Smooth muscle cell (in vitro differentiated cells): ENCODE results near the gene EZR. TPM values are rescaled to one million over a fixed set of nuclear protein-coding genes. Genes with fewer than 3 reads are reported as not detected.
A peak's percentile ranks its signal among the peaks of the same experiment; 100 is the strongest.
"Not testable (repeated sequence)": the region's sequence is repeated elsewhere in the genome, so short reads cannot be mapped to it uniquely, and the experiment has no call there.

Experiments used
- DNase-seq: peaks from one replicate; lab custom pipeline; 2025; ENCODE audit not compliant: unreplicated experiment; lab: John Stamatoyannopoulos, UW
- H2AFZ ChIP-seq: fragments of 200-600 bp; sonication (generic); 2 replicates; pipeline ENCODE4 v1.6.0; 2016; ENCODE audit warnings: antibody characterized with exemption, low read depth, mild to moderate bottlenecking
- H3F3A ChIP-seq: fragments of 200-600 bp; sonication (generic); 2 replicates; pipeline ENCODE4 v1.6.0; 2017; ENCODE audit warnings: antibody characterized with exemption, low read depth
- H3K27ac ChIP-seq: fragments of 200-600 bp; sonication (generic); 2 replicates; pipeline ENCODE4 v1.5.1; 2016; ENCODE audit warnings: low read depth, mild to moderate bottlenecking
- H3K27me3 ChIP-seq: fragments of 200-600 bp; sonication (generic); 2 replicates; pipeline ENCODE4 v1.6.1; 2016; ENCODE audit warnings: low read depth, mild to moderate bottlenecking
- H3K36me3 ChIP-seq: fragments of 200-600 bp; sonication (generic); 2 replicates; pipeline ENCODE4 v1.5.1; 2016; ENCODE audit warnings: low read depth
- H3K4me1 ChIP-seq: fragments of 200-600 bp; sonication (generic); 2 replicates; pipeline ENCODE4 v1.5.1; 2016; ENCODE audit warnings: low read depth
- H3K4me2 ChIP-seq: fragments of 200-600 bp; sonication (generic); 2 replicates; pipeline ENCODE4 v1.6.0; 2016; ENCODE audit warnings: mild to moderate bottlenecking
- H3K4me3 ChIP-seq: fragments of 200-600 bp; sonication (generic); 2 replicates; pipeline ENCODE4 v1.5.1; 2016; ENCODE audit warnings: mild to moderate bottlenecking
- H3K79me2 ChIP-seq: fragments of 200-600 bp; sonication (generic); 2 replicates; pipeline ENCODE4 v1.6.0; 2016; ENCODE audit warnings: low read depth, mild to moderate bottlenecking
- H3K9ac ChIP-seq: fragments of 200-600 bp; sonication (generic); 2 replicates; pipeline ENCODE4 v1.6.0; 2016; ENCODE audit warnings: low read depth
- H3K9me3 ChIP-seq: fragments of 200-600 bp; sonication (generic); replicated peaks from 2 replicates; pipeline ENCODE4 v1.5.1; 2016; ENCODE audit warnings: low read depth
- H4K20me1 ChIP-seq: fragments of 200-600 bp; sonication (generic); 2 replicates; pipeline ENCODE4 v1.6.0; 2016; ENCODE audit warnings: low read depth
- WGBS: methylation state at CpG from one replicate; pipeline ENCODE4 v1.1.7; 2016; ENCODE audit warnings: low lambda C conversion rate; 5-methylcytosine and 5-hydroxymethylcytosine counted together
- polyA plus RNA-seq: library from polyadenylated mRNA; unstranded; fragments of >200 nt; fragmentation: Nextera tagmentation; extraction: Ambion mirVana; gene quantifications from 2 replicates; pipeline ENCODE4 v1.2.1, GENCODE V29; 2016
- total RNA-seq: library from RNA; depleted of rRNA; stranded (reverse); fragments of >200 nt; gene quantifications from 2 replicates; pipeline ENCODE4 v1.2.3, GENCODE V29; 2014
- TF ChIP-seq, protein P1 (sequence below): fragments of 200-600 bp; sonication (generic); IDR thresholded peaks from 2 replicates; pipeline ENCODE4 v1.5.1; 2017; ENCODE audit warnings: borderline replicate concordance, mild to moderate bottlenecking, antibody characterized with exemption; ENCODE audit not compliant: insufficient read depth, poor library complexity, severe bottlenecking

EZR gene
- total and polyA plus RNA-seq, 2 experiments from 2014 or later, result 55.0 to 113 TPM

DNA sequence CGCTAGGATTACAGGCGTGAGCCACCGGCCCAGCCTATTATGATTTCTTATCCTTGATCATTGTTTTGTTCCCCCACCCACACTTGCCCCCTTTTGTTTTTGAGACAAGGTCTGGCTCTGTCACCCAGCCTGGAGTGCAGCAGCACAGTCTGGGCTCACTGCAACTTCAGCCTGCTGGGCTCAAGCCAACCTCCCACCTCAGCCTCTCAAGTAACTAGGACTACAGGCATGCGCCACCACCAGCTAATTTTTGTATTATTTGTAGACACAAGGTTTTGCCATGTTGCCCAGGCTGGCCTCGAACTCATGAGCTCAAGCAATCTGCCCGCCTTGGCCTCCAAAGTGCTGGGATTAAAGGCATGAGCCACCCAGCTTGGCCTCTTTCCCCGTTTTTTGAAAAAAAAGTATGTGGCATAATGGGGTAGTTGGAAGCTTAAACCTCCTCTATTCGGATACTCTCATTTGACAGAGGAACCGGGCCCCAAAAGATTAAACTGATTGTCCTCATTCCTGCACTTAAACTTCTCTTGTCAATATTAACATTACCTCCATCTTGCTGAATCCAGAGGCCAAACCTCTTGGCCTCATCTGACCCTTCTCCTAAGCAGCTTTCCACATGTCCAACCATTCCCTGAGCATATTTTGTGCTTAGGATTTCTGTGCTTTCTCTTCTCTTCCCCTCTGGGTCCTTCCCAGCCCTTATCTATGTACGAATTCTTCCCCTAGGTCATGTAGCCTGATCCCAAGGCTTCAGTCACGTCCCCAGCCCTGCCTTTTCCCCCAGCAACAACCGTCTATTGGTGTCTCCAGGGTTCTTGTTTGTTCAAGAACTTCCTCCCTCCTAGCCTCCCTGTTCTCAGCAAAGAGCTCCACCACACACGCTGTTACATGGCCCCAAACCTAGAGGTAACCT is 6.1 kb upstream of the EZR start:
- no peaks in the 10 kb centered on the region for H3K36me3 ChIP-seq
- peak overlapping the region; percentile 31 for H2AFZ ChIP-seq
- H3K27me3 ChIP-seq, result no peaks in the 10 kb centered on the region
- H3K4me1 ChIP-seq, result no peaks in the 10 kb centered on the region
- H3K9ac ChIP-seq, result no peak overlapping the region
- no peaks in the 10 kb centered on the region for H3F3A ChIP-seq
- TF ChIP-seq, protein P1, sequence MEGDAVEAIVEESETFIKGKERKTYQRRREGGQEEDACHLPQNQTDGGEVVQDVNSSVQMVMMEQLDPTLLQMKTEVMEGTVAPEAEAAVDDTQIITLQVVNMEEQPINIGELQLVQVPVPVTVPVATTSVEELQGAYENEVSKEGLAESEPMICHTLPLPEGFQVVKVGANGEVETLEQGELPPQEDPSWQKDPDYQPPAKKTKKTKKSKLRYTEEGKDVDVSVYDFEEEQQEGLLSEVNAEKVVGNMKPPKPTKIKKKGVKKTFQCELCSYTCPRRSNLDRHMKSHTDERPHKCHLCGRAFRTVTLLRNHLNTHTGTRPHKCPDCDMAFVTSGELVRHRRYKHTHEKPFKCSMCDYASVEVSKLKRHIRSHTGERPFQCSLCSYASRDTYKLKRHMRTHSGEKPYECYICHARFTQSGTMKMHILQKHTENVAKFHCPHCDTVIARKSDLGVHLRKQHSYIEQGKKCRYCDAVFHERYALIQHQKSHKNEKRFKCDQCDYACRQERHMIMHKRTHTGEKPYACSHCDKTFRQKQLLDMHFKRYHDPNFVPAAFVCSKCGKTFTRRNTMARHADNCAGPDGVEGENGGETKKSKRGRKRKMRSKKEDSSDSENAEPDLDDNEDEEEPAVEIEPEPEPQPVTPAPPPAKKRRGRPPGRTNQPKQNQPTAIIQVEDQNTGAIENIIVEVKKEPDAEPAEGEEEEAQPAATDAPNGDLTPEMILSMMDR, result no peak
- DNase-seq, result no peak
- H3K27ac ChIP-seq, result no peak overlapping the region
- no peak overlapping the region for H3K4me2 ChIP-seq
- no peak overlapping the region for H3K4me3 ChIP-seq
- no peaks in the 10 kb centered on the region for H4K20me1 ChIP-seq
- H3K9me3 ChIP-seq, result no peaks in the 10 kb centered on the region
- H3K79me2 ChIP-seq, result no peaks in the 10 kb centered on the region
- 79% methylated on average over 13 of the region's 13 CpGs for WGBS

DNA sequence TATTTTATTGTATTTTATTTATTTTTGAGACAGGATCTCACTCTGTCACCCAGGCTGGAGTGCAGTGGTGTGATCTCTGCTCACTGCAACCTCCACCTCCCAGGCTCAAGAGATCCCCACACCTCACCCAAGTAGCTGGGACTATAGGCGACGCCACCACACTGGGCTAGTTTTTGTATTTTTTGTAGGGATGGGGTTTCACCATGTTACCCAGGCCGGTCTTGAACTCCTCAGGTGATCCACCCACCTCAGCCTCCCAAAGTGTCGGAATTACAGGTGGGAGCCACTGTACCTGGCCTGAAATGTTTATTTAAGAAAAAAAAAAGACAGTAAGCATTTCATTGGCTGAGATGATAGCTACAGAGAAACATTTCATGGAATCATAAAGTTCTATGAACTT is 4.4 kb upstream of the EZR start:
- not testable (repeated sequence) for H3K9me3 ChIP-seq, H3K27me3 ChIP-seq, H3K4me1 ChIP-seq, H2AFZ ChIP-seq, H3K36me3 ChIP-seq, DNase-seq, H3K9ac ChIP-seq, H4K20me1 ChIP-seq, H3K27ac ChIP-seq, H3F3A ChIP-seq, H3K4me2 ChIP-seq, H3K79me2 ChIP-seq, H3K4me3 ChIP-seq
- WGBS, result 95% methylated on average over 4 of the region's 4 CpGs

DNA sequence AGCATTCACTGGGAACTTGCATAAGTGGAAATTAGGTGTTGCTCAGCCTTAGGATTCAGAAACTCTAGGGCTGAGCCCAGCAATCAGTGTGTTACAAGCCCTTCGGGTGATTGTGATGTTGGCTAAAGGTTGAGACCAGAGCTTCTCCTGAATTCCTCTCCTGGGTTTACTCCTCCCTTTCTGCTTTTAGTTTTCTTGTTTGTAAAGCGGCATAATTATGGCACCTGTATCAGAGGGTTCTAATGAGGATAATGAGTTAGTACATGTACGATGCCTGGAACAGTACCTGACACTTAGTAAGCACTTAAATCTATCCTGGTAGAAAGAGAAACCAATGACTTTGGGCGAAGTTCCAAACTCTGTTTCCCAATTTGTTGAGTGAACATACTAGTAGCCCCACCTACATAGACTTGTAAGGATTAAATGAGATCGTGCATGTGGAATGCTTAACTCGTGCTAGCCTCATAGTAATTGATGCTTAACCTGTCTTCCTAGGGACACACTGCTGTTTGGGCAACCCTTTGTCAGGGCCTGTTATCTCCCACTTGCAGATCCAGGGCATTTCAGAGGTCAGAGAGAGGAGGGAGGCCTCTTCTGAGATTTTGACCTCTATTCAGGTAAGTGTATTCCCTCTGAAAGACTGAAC is 932 bp upstream of the EZR start:
- no peaks in the 10 kb centered on the region for H3K27me3 ChIP-seq
- H3K9me3 ChIP-seq, result no peaks in the 10 kb centered on the region
- no peak for DNase-seq
- peaks cover 25% of the 10 kb centered on the region for H3K79me2 ChIP-seq
- no peaks in the 10 kb centered on the region for H3F3A ChIP-seq
- H3K27ac ChIP-seq, result peak overlapping the region; percentile 82
- TF ChIP-seq, protein P1, result no peak
- H3K4me3 ChIP-seq, result peak overlapping the region; percentile 77
- peaks cover 28% of the 10 kb centered on the region for H4K20me1 ChIP-seq
- peaks cover 26% of the 10 kb centered on the region for H3K4me1 ChIP-seq
- H3K36me3 ChIP-seq, result no peaks in the 10 kb centered on the region
- H3K4me2 ChIP-seq, result peak overlapping the region; percentile 93
- no peak overlapping the region for H3K9ac ChIP-seq
- WGBS, result 84% methylated on average over 6 of the region's 6 CpGs
- peak overlapping the region; percentile 81 for H2AFZ ChIP-seq

DNA sequence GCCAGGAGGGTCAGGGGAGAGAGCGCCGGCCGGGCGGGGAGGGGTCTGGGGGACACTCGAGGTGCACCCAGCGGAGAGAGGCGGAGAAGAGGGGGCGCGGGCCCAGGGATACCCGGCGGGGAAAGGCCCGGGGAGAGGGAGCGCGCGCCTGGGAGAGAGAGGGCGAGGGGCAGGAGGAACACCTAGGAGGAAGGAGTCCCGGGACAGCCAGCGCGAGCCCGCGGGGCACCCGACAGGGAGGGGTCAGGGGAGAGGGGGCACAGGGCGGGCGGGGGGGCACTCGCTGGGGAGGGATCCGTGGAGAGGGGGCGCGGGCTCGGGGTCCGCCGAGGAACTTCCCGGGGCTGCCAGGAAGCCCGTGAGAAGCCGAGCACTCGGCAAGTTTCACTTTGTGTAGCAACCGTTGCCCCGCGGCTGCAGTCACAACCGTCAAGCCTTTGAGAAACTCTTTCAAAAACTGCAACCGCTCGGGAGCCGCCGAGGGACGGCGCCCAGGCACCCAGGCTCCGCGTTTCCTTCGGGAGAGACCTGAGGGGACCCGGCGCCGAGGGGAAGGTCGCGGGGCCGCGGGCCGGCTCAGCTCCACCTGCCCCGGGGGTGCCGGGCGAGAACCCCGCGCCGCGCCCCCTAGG is 471 bp downstream of the EZR start:
- TF ChIP-seq, protein P1, result no peak
- peaks cover 30% of the 10 kb centered on the region for H3K4me1 ChIP-seq
- H3F3A ChIP-seq, result no peaks in the 10 kb centered on the region
- no peaks in the 10 kb centered on the region for H3K9me3 ChIP-seq
- H3K9ac ChIP-seq, result peak overlapping the region; percentile 82
- H4K20me1 ChIP-seq, result peaks cover 42% of the 10 kb centered on the region
- no peaks in the 10 kb centered on the region for H3K36me3 ChIP-seq
- peak overlapping the region; percentile 82 for H3K27ac ChIP-seq
- peak overlapping the region; percentile 93 for H3K4me2 ChIP-seq
- H3K79me2 ChIP-seq, result peaks cover 39% of the 10 kb centered on the region
- no peaks in the 10 kb centered on the region for H3K27me3 ChIP-seq
- DNase-seq, result peak; percentile 75
- H2AFZ ChIP-seq, result peak overlapping the region; percentile 30
- WGBS, result under 1% methylated on average over 19 of the region's 63 CpGs
- H3K4me3 ChIP-seq, result peak overlapping the region; percentile 77
